GM12878 (cell line): ENCODE results near the gene CFAP74. TPM values are rescaled to one million over a fixed set of nuclear protein-coding genes. Genes with fewer than 3 reads are reported as not detected.

ENCODE experiments used
- ATAC-seq: fragments of 200-7000 bp; cut with Tn5 transposase; 3 replicates; pipeline ENCODE4 v1.9.1; 2020; ENCODE audit warnings: mild to moderate bottlenecking, moderate library complexity
- BruUV-seq: library from RNA; stranded (reverse); fragments of 400-500 nt; replicated peaks from 2 replicates; lab custom pipeline; 2021; lab: Mats Ljungman, UMichigan
- CTCF ChIA-PET: fragments of 300-600 bp; sonication (Branson Sonifier 250); formaldehyde crosslinking; extraction: SDS; loops from one replicate; lab custom pipeline; 2021; ENCODE audit warnings: inconsistent platforms; lab: Yijun Ruan, JAX
- POLR2A ChIA-PET: fragments of 350-600 bp; formaldehyde crosslinking; extraction: SDS; loops from one replicate; lab custom pipeline; 2021; ENCODE audit warnings: inconsistent platforms; lab: Charles Lee
- RAD21 ChIA-PET: fragments of 300-600 bp; sonication (Branson Sonifier 250); formaldehyde crosslinking; loops from one replicate; lab custom pipeline; 2023; ENCODE audit warnings: antibody characterized with exemption; ENCODE audit not compliant: unreplicated experiment; lab: Charles Lee
- SMC1A ChIA-PET: fragments of 300-600 bp; sonication (Branson Sonifier 250); formaldehyde crosslinking; loops from one replicate; lab custom pipeline; 2023; ENCODE audit not compliant: unreplicated experiment, uncharacterized antibody; lab: Charles Lee
- DNase-seq: peaks from one replicate; pipeline ENCODE4 v3.0.0-alpha.2; 2011; ENCODE audit warnings: low read depth, low spot score
- FAIRE-seq: peaks from 3 replicates; lab custom pipeline; 2011; peaks lifted over from hg19 to GRCh38; lab: Jason Lieb, UNC
- H2AFZ ChIP-seq: 2 replicates; pipeline ENCODE4 v1.6.0; 2011; ENCODE audit warnings: low read depth, low read length, control low read depth; ENCODE audit not compliant: control insufficient read depth
- H3K27ac ChIP-seq: 2 replicates; pipeline ENCODE4 v1.5.1; 2011; ENCODE audit warnings: control low read depth; ENCODE audit not compliant: control insufficient read depth, insufficient read depth
- H3K27me3 ChIP-seq, 2 experiments: replicated peaks in 1 of 2; 2 replicates each; pipeline versions ENCODE4 v1.6.0 to v1.6.1; 2011; ENCODE audit warnings: low read length in 1 of 2; ENCODE audit not compliant: control insufficient read depth in 2 of 2, insufficient read depth in 2 of 2
- H3K36me3 ChIP-seq, 2 experiments: 2 replicates each; pipeline ENCODE4 v1.5.1; 2011; ENCODE audit warnings: low read length in 1 of 2; ENCODE audit not compliant: control insufficient read depth in 2 of 2, insufficient read depth in 2 of 2
- H3K4me1 ChIP-seq: 2 replicates; pipeline ENCODE4 v1.6.1; 2011; ENCODE audit warnings: mild to moderate bottlenecking, low read length, moderate library complexity, mixed read lengths; ENCODE audit not compliant: control insufficient read depth, insufficient read depth
- H3K4me2 ChIP-seq: 2 replicates; pipeline ENCODE4 v1.6.0; 2011; ENCODE audit warnings: control low read depth; ENCODE audit not compliant: control insufficient read depth, insufficient read depth
- H3K4me3 ChIP-seq: fragments of 200-600 bp; sonication (generic); 2 replicates; pipeline ENCODE4 v1.5.1; 2016
- H3K79me2 ChIP-seq: 2 replicates; pipeline ENCODE4 v1.6.0; 2011; ENCODE audit warnings: low read length; ENCODE audit not compliant: control insufficient read depth, insufficient read depth
- H3K9ac ChIP-seq: 2 replicates; pipeline ENCODE4 v1.8.0; 2011; ENCODE audit warnings: low read length, control low read depth, mixed read lengths; ENCODE audit not compliant: control insufficient read depth, insufficient read depth
- H3K9me3 ChIP-seq: replicated peaks from 3 replicates; pipeline ENCODE4 v1.5.1; 2011; ENCODE audit warnings: mild to moderate bottlenecking, low read length; ENCODE audit not compliant: control insufficient read depth, insufficient read depth
- H4K20me1 ChIP-seq: 2 replicates; pipeline ENCODE4 v1.6.0; 2011; ENCODE audit not compliant: control insufficient read depth, insufficient read depth
- BCL11A ChIP-seq: IDR thresholded peaks from 2 replicates; pipeline ENCODE4 v1.6.1; 2011; ENCODE audit warnings: low read depth, low read length
- CBX5 ChIP-seq: sonication (generic); IDR thresholded peaks from 2 replicates; pipeline ENCODE4 v1.6.1; 2016; ENCODE audit warnings: low read depth, moderate library complexity, mild to moderate bottlenecking, inconsistent platforms
- CHD1 ChIP-seq: IDR thresholded peaks from 2 replicates; pipeline ENCODE4 v1.6.1; 2012; ENCODE audit warnings: low read depth, low read length, improper control_type of control experiment
- CHD4 ChIP-seq: fragments of 200-600 bp; sonication (generic); IDR thresholded peaks from 2 replicates; pipeline ENCODE4 v1.6.1; 2016; ENCODE audit warnings: mild to moderate bottlenecking
- FOS ChIP-seq: IDR thresholded peaks from 3 replicates; pipeline ENCODE4 v1.6.1; 2011; ENCODE audit warnings: borderline replicate concordance; ENCODE audit not compliant: insufficient read length; ENCODE audit errors: extremely low read depth
- FOXM1 ChIP-seq: IDR thresholded peaks from 2 replicates; pipeline ENCODE4 v1.6.1; 2012; ENCODE audit warnings: low read depth, mild to moderate bottlenecking, inconsistent platforms, low read length, moderate library complexity
- HDAC6 ChIP-seq: fragments of 200-600 bp; sonication (generic); IDR thresholded peaks from one replicate; pipeline ENCODE4 v1.8.0; 2017; ENCODE audit warnings: antibody characterized with exemption; ENCODE audit not compliant: unreplicated experiment
- MEF2A ChIP-seq: IDR thresholded peaks from 2 replicates; pipeline ENCODE4 v1.6.1; 2011; ENCODE audit warnings: low read depth, mild to moderate bottlenecking, low read length, moderate library complexity; ENCODE audit not compliant: insufficient read depth
- NR2C2 ChIP-seq: IDR thresholded peaks from 2 replicates; pipeline ENCODE4 v1.6.1; 2011; ENCODE audit warnings: borderline replicate concordance, low read depth; ENCODE audit not compliant: control insufficient read depth, insufficient read length
- POU2F2 ChIP-seq: IDR thresholded peaks from 3 replicates; pipeline ENCODE4 v1.6.1; 2011; ENCODE audit warnings: low read depth, mild to moderate bottlenecking, low read length, borderline replicate concordance
- RCOR1 ChIP-seq: conservative IDR thresholded peaks from 2 replicates; pipeline ENCODE4 v1.6.1; 2012; ENCODE audit warnings: low read depth, low read length, improper control_type of control experiment
- SMAD5 ChIP-seq: IDR thresholded peaks from 2 replicates; pipeline ENCODE4 v1.6.1; 2016; ENCODE audit warnings: antibody characterized with exemption, low read depth
- SMARCA5 ChIP-seq: fragments of 450-650 bp; IDR thresholded peaks from 2 replicates; pipeline ENCODE4 v1.6.1; 2017; ENCODE audit warnings: mild to moderate bottlenecking
- SPI1 ChIP-seq: IDR thresholded peaks from 2 replicates; pipeline ENCODE4 v1.6.1; 2011; ENCODE audit warnings: low read depth, mild to moderate bottlenecking, low read length, moderate library complexity, borderline replicate concordance; ENCODE audit not compliant: insufficient read depth
- SRF ChIP-seq, 2 experiments: IDR thresholded peaks; 2 replicates each; pipeline ENCODE4 v1.6.1; 2011; ENCODE audit warnings: low read depth in 2 of 2, low read length in 2 of 2, mild to moderate bottlenecking in 1 of 2, moderate library complexity in 1 of 2
- ZSCAN29 ChIP-seq: fragments of 450-650 bp; IDR thresholded peaks from 2 replicates; pipeline ENCODE4 v1.6.1; 2017; ENCODE audit warnings: mild to moderate bottlenecking, moderate library complexity
- WGBS: methylation state at CpG from one replicate; pipeline ENCODE4 v1.1.6; 2016; ENCODE audit warnings: low lambda C conversion rate; ENCODE audit not compliant: insufficient replicate concordance, insufficient coverage; ENCODE audit errors: missing lambda C conversion rate; 5-methylcytosine and 5-hydroxymethylcytosine counted together
- in situ Hi-C: fragments of 300-500 bp; cut with MboI; formaldehyde crosslinking; loops from 9 replicates; pipeline ENCODE4 v1.14.3; 2018; ENCODE audit warnings: mixed read lengths
- intact Hi-C: fragments of 100-400 bp; cut with micrococcal nuclease; formaldehyde crosslinking; loops from one replicate; pipeline ENCODE4 v1.14.2; 2022; ENCODE audit not compliant: unreplicated experiment
- polyA plus RNA-seq, 11 experiments: library from polyadenylated mRNA; depleted of rRNA in 4 of 11; unstranded in 6 of 11; stranded (reverse) in 5 of 11; fragments of >200 nt; fragmentation: Nextera tagmentation in 4 of 11; fragmentation: Illumina TruSeq in 1 of 11; extraction: Ambion mirVana in 4 of 11; extraction: Trizol in 1 of 11; gene quantifications; 1 replicate in 1 of 11; 2 replicates in 10 of 11; pipeline versions ENCODE4 v1.2.1 to v1.2.3, GENCODE V29; 2011 to 2016; ENCODE audit warnings: inconsistent platforms in 2 of 11, missing spikeins in 2 of 11, low read depth in 1 of 11
- total RNA-seq, 4 experiments: library from RNA; depleted of rRNA in 3 of 4; stranded (reverse); fragments of >200 nt in 3 of 4; fragmentation: Illumina TruSeq in 1 of 4; extraction: Trizol in 1 of 4; gene quantifications; 2 replicates each; pipeline versions ENCODE4 v1.2.1 to v1.2.3, GENCODE V29; 2013 to 2021
- TF ChIP-seq, protein P1 (sequence below): IDR thresholded peaks from 2 replicates; pipeline ENCODE4 v1.6.1; 2011; ENCODE audit warnings: borderline replicate concordance, low read depth, mild to moderate bottlenecking, moderate library complexity, low read length; ENCODE audit not compliant: insufficient read depth, poor library complexity, severe bottlenecking
- TF ChIP-seq, protein P2 (sequence below): IDR thresholded peaks from 2 replicates; pipeline ENCODE4 v1.6.1; 2012; ENCODE audit warnings: low read depth, low read length, improper control_type of control experiment
- TF ChIP-seq, protein P3 (sequence below): fragments of 450-650 bp; IDR thresholded peaks from 2 replicates; pipeline ENCODE4 v1.6.1; 2017; ENCODE audit warnings: antibody characterized with exemption, mild to moderate bottlenecking, moderate library complexity

The CFAP74 gene
- total and polyA plus RNA-seq, 10 of the 15 experiments (the other 5 are each of a cell fraction or from before 2014, with no cell fraction given), result 0.01 TPM; not detected in 9

DNA sequence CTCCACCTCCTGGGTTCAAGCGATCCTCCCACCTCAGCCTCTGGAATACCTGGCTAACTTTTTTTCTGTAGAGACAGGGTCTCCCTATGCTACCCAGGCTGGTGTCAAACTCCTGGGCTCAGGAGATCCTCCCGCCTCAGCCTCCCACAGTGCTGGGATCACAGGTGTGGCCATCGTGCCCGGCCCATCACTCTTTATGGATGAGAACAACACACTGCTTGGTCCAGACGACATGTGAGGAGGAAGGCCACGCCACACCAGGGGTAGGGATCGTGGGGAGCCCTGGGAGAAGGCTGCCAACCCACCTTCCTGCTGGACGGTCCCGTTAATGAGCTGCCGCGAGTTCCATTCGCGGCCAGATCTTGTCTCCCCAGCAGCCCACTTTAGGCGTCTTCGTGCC lies 10.6 kb upstream of the CFAP74 start:
- Histone ChIP-seq H3K27ac (no peak overlapping the region), H3K79me2 (no peaks in the 10 kb centered on the region), H3K36me3 (no peaks in the 10 kb centered on the region), H3K4me1 (no peaks in the 10 kb centered on the region), H3K27me3 (peaks cover 3 to 5% of the 10 kb centered on the region in 2 experiments; a peak in 2 of 4 replicates), H3K4me2 (no peak overlapping the region), H3K4me3 (no peak overlapping the region), H3K9me3 (no peaks in the 10 kb centered on the region), H3K9ac (no peak overlapping the region), H2AFZ (no peak overlapping the region), H4K20me1 (no peaks in the 10 kb centered on the region)
- intact Hi-C loops (no loop called here), in situ Hi-C loops (no loop called here)
- TF ChIP-seq CHD1 (no peak), SMAD5 (no peak), CBX5 (no peak), ZSCAN29 (no peak), POU2F2 (no peak), FOXM1 (no peak), HDAC6 (no peak), SMARCA5 (no peak), SRF (IDR thresholded peaks at IDR 0.05; ENCODE audit: low read depth in 2 of 2, low read length in 2 of 2) (no peak), CHD4 (no peak), RCOR1 (no peak), MEF2A (no peak), SPI1 (no peak), FOS (no peak), BCL11A (no peak), NR2C2 (no peak)
- TF ChIP-seq, protein P1, sequence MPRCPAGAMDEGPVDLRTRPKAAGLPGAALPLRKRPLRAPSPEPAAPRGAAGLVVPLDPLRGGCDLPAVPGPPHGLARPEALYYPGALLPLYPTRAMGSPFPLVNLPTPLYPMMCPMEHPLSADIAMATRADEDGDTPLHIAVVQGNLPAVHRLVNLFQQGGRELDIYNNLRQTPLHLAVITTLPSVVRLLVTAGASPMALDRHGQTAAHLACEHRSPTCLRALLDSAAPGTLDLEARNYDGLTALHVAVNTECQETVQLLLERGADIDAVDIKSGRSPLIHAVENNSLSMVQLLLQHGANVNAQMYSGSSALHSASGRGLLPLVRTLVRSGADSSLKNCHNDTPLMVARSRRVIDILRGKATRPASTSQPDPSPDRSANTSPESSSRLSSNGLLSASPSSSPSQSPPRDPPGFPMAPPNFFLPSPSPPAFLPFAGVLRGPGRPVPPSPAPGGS, result no peak
- TF ChIP-seq, protein P2, sequence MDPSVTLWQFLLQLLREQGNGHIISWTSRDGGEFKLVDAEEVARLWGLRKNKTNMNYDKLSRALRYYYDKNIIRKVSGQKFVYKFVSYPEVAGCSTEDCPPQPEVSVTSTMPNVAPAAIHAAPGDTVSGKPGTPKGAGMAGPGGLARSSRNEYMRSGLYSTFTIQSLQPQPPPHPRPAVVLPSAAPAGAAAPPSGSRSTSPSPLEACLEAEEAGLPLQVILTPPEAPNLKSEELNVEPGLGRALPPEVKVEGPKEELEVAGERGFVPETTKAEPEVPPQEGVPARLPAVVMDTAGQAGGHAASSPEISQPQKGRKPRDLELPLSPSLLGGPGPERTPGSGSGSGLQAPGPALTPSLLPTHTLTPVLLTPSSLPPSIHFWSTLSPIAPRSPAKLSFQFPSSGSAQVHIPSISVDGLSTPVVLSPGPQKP, result no peak
- TF ChIP-seq, protein P3, sequence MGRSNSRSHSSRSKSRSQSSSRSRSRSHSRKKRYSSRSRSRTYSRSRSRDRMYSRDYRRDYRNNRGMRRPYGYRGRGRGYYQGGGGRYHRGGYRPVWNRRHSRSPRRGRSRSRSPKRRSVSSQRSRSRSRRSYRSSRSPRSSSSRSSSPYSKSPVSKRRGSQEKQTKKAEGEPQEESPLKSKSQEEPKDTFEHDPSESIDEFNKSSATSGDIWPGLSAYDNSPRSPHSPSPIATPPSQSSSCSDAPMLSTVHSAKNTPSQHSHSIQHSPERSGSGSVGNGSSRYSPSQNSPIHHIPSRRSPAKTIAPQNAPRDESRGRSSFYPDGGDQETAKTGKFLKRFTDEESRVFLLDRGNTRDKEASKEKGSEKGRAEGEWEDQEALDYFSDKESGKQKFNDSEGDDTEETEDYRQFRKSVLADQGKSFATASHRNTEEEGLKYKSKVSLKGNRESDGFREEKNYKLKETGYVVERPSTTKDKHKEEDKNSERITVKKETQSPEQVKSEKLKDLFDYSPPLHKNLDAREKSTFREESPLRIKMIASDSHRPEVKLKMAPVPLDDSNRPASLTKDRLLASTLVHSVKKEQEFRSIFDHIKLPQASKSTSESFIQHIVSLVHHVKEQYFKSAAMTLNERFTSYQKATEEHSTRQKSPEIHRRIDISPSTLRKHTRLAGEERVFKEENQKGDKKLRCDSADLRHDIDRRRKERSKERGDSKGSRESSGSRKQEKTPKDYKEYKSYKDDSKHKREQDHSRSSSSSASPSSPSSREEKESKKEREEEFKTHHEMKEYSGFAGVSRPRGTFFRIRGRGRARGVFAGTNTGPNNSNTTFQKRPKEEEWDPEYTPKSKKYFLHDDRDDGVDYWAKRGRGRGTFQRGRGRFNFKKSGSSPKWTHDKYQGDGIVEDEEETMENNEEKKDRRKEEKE, result no peak
- SMC1A ChIA-PET, result no interaction called here
- no TSS peak for BruUV-seq
- no peak for DNase-seq
- no peak for ATAC-seq
- RAD21 ChIA-PET, result no interaction called here
- WGBS, result 60% methylated on average over 15 of the region's 15 CpGs
- CTCF ChIA-PET, result no interaction called here
- no peak for FAIRE-seq
- POLR2A ChIA-PET, result no interaction called here
